DOHH2 (cell line): ENCODE data around the gene DUSP3.

Source experiments
- CTCF ChIP-seq: fragments of 200-600 bp; sonication (generic); IDR thresholded peaks from one replicate; pipeline ENCODE4 v1.5.1; 2014; ENCODE audit warnings: antibody characterized with exemption, mild to moderate bottlenecking, low read depth, low read length; ENCODE audit not compliant: poor library complexity, severe bottlenecking
- EZH2phosphoT487 ChIP-seq: fragments of 200-600 bp; sonication (generic); IDR thresholded peaks from 2 replicates; pipeline ENCODE4 v1.6.1; 2017; ENCODE audit warnings: borderline replicate concordance, mild to moderate bottlenecking, antibody characterized with exemption, low read length, moderate library complexity, mixed read lengths

GRCh38 chr17:43750153-43750552, 28.6 kb downstream of the DUSP3 start:
- TF ChIP-seq CTCF, result no peak
- TF ChIP-seq EZH2phosphoT487, result no peak
